GM20431 (cell line): ENCODE data around the gene KLK11.
"Not testable (repeated sequence)": the region's sequence is repeated elsewhere in the genome, so short reads cannot be mapped to it uniquely, and the experiment has no call there.

ENCODE experiments used
- in situ Hi-C: fragments of 300-500 bp; cut with MseI, MboI; formaldehyde crosslinking; loops from one replicate; pipeline ENCODE4 v1.15.0; 2020; ENCODE audit warnings: low sequenced_read_pairs; ENCODE audit not compliant: unreplicated experiment

KLK11 gene

DNA sequence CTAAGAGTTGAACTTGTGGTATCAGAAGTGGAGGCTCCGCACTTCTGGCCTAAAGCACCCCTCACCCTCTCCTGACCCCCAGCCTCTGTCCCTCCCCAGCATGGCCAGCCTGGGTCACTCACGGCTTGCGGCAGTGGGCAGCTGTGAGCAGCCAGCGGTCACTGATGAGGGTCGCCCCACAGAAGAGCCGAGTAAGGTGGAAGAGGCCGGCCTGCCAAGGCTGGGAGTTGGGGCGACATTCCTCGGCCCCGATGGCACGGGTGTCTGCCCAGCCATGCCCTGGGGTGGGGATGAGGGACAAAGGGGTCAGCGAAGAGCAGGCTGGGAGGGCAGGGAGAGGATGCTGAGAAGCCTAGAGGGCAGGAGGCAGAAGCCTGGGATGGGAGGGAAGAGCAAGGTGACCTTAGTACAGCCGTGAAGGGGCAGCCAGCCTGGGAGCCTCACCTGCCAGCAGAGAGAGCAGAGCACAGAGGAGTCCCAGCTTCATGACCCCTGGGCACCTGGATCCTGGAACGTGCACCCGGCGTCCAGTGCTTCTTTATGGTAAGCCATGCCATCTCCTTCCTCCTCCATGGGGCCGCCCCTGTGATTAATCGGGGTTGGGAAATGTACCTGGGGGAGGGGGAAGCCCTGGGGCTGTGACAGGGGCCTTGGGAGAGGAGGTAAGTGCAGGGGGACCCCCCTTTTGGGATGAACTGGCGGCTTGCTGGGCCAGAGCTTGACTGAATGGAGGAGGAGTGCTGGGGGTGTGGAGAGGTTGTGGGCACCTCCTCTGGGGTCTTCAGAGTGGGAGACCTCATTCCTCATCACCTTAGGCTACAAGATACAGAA is 17.1 kb downstream of the KLK11 start:
- in situ Hi-C loops, result no loop called here

DNA sequence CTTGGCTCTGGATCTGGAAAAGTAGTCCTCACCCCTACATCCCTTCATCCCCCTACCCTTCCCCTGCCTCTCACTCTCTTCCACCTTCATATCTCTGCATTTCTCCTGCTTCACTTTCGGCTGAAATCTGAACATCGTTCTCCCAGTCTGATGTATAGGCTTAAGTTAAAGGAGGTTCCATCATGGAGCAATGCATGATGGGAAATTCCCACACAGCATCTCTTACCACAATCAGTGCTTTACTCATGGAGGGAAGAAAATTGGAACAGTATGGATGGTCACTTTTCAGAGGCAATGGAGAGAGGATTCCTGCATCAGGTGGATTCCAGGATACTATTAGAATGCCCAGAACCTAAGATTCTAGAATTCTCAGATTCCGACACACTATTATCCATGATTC is 18.9 kb downstream of the KLK11 start:
- in situ Hi-C loops, result no loop called here

DNA sequence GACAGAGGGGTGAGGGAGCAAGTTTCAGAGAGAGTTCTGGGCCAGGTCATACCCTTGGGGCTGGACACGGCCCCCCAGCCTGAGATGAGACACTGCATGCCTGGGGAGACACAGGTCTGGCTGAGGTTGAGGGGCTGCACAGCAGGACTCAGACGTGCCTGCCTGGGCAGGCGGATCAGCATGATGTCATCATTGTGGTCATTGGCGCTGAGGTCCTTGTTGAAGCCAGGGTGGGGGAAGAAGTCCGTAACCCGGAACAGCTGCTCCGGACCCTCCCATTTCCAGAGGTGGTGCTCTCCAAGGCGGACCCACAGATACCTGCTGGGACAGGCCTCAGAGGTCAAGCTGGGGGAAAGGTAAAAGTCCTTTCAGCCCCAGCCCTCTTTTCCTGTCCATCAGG is 20.0 kb downstream of the KLK11 start:
- in situ Hi-C loops, result no loop called here

DNA sequence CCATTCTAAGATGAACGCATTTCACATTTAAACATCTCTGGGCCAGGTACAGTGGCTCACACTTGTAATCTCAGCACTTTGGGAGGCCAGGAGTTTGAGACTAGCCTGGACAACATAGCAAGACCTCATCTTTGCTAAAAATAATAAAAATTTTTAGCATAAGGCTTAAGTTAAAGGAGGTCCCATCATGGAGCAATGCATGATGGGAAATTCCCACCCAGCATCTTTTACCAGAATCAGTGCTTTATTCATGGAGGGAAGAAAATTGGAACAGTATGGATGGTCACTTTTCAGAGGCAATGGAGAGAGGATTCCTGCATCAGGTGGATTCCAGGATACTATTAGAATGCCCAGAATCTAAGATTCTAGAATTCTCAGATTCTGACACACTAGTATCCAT is 21.2 kb downstream of the KLK11 start:
- in situ Hi-C loops, result no loop called here

DNA sequence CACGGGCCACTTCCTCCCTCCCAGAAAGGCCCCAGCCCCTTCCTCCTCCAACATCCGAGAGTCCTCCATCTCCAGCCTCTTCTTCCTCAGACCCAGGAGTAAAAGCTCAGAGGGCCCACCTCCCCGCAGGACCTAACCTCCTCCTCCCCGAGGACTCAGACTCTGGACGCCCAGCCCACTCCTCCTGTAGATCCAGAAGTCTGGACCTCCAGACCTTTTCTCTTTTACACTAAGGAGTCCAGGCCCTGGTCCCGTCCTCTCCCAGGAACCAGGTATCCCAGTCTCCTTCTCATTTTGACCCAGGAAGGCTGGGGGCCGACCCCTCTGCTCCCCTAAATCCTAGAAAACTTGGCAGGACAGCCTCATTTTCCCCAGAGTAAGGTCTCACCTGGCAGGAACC is 23.1 kb downstream of the KLK11 start:
- in situ Hi-C loops, result no loop called here

DNA sequence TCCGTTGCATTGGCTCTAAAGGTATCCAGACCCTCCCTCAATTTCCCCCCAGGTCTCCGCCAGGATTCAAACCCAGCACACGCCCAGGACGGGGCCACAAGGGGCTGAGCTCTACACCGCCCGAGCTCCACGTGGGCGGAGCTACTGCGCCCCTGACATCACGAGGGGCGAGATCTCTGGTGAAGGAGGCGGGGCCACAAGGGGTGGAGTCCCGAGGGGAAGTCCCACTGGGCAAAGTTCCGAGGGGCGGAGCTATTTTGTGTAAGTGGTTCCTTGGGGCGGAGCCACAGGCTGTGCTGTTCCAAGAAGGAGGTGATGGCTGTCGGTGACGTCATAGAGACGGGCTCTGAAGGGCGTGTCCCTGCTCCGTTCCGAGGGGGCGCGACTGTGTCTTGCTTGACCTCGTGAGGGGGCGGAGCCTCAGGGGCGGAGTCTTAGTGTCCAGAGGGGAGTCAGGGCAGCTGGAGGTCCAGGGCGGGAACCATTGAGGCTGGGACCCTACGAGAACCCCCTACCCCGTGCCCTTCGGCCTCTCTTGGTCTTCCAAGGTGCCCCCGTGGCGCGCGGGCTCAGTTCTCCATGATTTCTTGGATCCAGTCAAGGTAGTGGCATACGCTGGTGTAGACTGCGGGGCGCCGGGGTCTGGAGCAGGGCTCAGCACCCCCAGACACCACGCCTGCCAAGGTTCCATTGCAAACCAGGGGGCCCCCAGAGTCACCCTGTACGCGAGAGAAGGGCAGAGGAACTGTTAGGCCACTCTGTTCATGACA is 23.7 kb downstream of the KLK11 start:
- in situ Hi-C loops, result no loop called here

DNA sequence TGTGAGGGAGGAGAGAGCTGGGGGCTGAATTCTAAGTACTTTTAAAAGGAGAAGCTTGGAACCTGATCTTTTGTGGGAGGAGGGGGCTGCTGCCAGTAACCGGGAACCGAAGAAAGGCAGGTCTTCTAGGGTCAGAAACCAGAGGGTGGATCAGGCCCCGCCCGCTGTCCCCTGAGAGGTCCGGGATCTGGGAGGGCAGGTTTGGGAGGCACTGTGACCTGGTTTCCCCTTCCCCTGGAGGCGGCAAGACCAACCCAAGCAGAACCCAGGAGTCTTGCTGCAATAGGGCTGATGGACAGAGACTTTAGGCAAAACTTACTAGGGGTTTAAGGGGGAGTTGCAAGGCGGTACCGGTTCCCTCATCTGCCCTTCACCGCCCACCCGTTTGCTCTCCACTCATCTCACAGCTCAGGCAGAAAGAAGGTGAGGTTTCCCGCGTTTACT is 24.3 kb downstream of the KLK11 start:
- in situ Hi-C loops, result no loop called here

DNA sequence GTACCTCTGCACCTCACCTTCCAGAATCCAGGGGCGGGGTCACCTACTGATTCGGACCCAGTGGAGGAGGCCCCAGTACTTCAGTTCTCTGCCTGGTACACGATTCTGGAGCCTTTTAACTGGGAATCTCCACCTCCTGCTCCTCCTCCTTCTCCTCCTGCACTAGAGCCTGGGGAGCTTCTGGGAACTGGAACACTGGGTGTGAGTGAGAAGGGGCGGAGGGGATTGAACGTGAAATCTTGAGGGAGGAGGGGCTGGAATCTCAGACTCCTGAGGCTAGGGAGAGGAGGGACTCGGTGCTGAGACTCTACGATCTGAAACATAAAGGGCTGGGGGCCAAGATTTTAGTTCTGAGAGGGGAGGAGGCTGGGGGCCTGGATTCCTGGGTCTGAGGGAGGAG is 24.9 kb downstream of the KLK11 start, which contains the start of gene KLK8:
Gene KLK8, minus strand, starts transcription at position 90 of the 400 bp plus-strand sequence. CDS start 437 bp downstream, outside the sequence.
- in situ Hi-C loops, result no loop called here

DNA sequence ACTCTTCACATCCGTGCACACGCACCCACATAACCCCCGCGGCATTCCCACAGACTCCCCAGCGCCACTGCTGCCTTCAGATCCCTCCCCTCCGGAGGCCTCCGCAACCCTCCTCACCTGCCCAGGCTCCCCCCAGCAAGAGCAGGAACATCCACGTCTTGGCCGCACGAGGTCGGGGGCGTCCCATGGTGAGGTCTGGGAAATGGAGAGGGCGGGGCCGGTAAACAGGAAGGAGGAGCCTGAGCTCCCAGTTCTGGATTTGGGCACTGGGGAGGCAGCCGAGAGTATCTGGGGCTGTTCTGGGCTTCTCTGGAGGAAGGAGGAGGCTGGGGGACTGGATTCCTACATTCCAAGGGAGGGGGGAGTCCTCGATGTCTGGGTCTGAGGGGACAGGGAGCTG is 25.4 kb downstream of the KLK11 start:
- in situ Hi-C loops, result no loop called here

DNA sequence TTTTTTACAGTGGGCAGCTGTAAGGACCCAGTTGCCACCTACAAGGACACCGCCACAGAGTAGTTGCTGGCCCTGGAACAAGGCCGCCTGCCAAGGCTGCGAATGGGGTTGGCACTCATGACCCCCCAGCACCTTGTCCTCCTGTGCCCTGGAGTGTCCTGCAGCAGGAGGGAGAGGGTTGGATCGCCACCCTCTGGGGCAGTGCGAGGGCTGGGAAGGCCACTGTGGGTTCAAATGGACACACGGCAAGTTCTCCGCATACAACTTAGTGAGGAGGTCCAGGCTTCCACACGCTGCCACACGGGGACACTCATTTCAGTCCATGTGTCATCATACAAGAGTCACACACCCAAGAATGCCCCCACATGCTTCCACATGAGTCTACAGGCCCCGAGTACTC is 26.0 kb downstream of the KLK11 start:
- in situ Hi-C loops, result no loop called here

DNA sequence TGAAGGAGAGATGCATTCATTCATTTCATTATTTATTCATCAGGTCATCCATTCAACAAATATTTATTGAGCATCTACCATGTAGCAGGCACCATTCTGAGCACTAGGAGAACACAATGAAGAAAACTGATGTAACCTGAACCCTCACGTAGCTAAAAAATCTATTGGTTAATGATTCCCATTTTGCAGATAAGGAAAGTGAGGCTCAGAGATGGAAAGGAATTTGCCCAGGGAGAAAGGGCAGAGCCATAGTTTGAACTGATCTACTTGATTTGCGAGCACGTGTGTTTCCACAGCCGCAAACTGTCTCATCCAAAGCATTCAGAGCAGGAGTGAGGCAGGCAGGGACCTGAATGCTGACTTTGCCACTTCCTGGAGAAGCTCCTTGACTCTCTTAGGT is 27.7 kb downstream of the KLK11 start:
- in situ Hi-C loops, result no loop called here

DNA sequence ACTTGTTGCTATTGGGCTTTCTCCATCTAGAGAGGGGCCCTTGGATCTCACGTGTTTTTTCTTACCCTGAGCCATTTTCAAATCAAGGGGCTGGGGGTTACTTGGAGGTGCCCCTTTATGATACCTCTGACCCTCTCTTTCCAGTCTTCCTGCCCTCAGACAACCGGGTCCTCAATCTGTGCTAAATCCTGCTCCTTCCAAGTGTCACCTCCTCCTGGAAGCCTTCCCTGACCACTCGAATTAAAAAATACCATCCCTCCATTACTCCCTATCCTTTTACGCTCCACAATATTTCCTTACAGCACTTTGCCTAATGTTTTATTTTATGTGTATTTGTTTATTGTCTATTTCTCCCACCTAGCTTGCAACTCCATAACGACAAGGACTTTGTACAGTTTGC is 28.4 kb downstream of the KLK11 start:
- in situ Hi-C loops, result no loop called here

DNA sequence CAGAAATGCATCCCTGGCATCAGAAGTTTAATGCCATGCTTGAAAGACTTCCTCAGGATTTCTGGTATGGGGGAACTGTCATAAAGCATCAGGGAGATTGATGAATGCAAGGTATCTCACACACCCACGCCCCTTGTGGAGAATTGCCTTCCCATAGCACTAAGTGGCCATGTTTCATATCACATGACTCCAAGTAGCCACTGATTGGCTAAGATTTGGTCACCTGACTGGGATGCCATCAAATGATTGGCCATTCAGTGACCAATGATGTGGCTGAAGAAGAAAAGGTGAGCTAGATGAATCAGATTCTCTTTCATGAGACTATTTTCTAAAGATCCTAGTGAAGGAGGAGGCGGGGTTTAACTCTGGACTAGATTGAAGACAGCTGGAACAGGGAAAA is 32.3 kb downstream of the KLK11 start:
- in situ Hi-C loops, result no loop called here

DNA sequence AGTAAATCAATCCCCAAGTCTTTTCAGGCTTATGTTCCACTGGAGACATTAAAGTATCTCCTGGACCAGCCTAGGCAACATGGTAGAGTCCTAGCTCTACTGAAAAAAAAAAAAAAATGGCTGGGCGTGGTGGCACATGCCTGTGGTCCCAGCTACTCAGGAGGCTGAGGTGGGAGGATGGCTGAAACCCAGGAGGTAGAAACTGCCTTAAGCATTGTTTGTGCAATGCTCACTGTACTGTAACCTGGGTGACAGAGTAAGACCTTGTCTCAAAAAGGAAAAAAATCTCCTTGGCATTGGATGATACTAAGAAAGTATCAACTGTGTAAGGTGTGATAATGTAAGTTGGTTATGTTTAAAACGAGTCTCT is 33.8 kb downstream of the KLK11 start:
- in situ Hi-C loops, result no loop called here

DNA sequence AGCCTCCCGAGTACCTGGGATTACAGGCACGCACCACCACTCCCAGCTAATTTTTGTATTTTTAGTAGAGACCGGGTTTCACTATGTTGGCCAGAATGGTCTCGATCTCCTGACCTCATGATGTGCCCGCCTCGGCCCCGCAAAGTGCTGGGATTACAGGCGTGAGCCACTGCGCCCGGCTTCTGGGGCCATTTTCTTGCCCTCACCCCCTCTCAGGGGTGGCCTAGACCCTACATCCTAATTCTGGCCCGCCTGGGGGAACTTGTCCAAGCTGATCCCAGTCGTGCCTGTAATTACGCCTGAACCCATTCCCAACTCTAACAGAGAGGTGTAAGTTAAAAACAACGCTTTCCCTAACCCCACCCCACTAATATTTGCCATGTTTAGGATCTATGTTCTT is 42.0 kb downstream of the KLK11 start:
- in situ Hi-C loops, result not testable (repeated sequence)

DNA sequence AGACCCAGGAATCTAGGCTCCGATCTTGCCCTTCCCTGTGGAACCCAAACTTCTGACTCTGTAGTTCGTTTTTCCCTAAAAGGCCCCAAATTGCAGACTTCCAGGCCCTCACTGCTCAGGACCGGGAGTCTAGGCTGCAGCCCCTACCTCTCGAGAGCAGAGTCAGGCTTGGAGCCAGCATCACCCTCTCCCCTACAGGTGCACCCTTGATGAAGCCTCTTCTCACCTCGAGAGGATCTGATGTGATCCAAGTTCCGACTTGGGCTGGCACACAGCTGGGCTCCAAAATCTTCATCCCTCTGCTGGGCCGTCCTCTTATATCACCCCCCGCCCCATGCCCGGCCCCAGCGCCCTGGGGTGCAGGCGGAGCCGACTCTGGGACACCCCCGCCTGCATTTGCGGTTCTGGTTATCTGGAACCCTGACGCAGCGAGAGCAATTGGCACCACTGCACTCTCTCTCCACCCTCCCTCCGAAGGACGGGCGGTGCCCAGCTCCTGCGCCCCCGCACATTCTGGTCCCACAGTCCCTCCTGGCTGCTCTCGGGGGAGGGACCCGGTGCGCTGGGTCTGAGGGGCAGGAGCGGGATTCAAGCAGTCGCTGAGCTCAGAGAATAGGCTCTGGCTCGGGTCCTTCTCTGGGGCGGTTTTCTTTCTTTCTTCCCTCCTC is 42.7 kb downstream of the KLK11 start, which contains the start of gene KLK7:
Gene KLK7, minus strand, starts transcription at position 293 of the 668 bp plus-strand sequence. CDS start 1,518 bp downstream, outside the sequence.
- in situ Hi-C loops, result no loop called here

DNA sequence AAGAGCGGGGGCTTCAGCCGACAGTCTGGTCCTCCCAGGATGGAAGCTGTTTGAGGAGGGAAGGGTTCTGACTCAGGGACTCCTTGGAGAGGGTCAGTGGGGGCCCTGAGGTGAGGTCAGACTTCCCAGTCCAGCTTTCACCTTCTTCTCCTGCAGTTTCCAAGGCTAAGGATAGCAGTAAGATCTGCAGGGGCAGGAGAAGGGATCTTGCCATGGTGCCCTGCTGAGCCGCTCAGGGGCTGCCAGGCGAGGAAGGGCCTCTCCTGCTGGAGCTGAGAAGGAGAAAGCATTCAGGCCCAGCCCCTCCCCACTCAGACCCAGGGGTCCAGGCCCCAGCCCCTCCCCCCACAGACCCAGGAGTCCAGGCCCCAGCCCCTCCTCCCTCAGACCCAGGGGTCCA is 44.2 kb downstream of the KLK11 start:
- in situ Hi-C loops, result no loop called here

DNA sequence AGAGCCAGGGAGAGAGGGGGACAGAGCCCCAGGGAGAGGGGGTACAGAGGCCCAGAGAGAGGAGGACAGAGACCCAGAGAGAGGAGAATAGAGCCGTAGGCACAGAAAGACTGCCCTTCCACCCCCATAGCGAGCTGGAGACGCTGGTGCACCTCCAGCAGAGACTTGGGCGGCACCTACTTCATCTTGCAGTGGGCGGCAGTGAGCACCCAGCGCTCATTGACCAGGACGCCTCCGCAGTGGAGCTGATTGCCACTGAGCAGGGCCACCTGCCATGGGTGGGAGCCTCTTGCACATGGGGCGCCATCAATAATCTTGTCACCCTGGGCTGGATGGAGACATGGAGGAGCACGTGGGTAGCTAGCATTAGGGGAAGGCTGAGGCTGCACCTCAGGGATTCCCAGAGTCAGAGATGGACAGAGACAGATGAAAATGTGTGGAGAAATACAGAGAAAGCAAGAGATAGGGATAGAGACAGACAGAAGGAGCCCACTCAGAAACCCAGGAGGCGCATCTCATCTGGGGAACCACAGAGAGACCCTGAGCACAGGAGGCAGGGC is 44.7 kb downstream of the KLK11 start:
- in situ Hi-C loops, result no loop called here

DNA sequence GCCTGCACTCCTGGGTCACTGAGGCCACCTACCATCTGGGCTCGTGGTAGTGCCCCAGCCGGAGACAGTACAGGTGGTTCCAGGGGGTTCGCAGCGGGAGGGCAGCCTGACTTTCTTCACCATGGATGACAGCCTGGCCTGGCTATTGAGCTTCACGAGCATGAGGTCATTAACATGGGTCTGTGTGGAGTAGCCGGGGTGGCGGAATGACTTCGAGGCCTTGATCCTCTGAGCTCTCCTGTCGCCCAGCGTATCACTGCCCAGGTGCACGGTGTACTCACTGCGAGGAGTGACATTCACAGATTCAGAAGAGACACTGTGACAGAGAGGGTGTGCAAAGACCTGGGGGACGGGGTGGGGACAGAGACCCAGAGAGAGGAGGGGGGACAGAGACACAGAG is 46.2 kb downstream of the KLK11 start:
- in situ Hi-C loops, result no loop called here

DNA sequence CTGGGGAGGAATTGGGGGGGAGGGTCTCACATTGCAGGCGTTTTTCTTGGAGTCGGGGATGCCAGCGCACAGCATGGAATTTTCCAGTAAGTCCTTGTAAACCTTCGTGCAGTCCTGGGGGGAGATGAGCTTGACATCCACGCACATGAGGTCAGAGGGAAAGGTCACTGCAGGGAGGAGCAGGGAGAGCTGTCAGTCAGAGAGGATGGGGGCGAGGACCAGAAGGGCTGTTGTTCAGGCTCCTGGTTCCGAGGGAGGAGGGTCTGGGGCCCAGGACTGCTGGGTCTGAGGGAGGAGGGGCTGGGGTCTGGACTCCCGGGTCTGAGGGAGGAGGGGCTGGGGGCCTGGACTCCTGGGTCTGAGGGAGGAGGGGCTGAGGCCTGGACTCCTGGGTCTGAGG is 46.7 kb downstream of the KLK11 start:
- in situ Hi-C loops, result no loop called here
